Activated T-cell treated with anti-CD3 and anti-CD28 coated beads for 24 hours (primary cell): ENCODE data around the gene PRR14.

Experiments used
- DNase-seq: peaks from one replicate; pipeline ENCODE4 v3.0.0-alpha.2; 2020; ENCODE audit warnings: low read depth

PRR14 gene

DNA sequence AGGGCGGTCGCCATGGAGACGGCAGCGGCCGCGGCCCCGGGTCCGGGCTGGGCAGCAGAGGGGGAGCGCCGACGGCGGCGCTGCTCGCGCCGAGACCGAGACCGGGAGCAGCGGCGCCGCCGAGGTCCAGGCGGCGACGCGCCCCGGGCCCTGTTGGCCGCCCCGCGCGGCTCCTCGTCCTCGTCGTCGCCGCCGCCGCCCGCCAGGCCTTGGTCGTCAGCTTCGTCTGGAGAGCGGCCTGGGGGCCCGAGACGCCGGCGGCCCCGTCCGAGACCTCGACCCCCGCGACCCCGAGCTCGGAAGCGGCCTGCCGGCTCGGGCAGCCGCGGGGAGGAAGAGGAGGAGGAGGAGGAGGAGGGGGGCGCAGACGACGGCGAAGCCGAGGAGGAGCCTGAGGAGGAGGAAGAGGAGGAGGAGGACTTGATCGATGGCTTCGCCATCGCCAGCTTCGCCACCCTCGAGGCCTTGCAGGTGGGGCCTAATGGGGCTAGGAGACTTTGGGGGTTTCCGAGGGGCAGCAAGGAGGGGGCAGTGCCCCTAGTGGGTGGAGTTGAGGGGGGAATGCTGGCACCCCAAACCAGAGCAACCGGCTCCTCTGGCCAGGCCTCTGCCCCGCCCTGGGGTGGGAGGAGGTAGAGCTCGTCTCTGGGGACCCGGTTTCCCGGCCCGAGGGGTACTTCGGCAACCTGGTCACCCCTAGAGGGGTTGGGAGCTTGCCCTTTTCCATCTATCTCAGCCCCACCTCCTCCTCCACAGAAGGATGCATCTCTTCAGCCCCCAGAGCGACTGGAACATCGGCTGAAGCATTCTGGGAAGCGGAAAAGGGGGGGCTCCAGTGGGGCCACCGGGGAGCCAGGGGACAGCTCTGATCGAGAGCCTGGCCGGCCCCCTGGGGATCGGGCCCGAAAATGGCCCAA, 9.0 kb downstream of the PRR14 start:
- DNase-seq = peak; percentile 25

DNA sequence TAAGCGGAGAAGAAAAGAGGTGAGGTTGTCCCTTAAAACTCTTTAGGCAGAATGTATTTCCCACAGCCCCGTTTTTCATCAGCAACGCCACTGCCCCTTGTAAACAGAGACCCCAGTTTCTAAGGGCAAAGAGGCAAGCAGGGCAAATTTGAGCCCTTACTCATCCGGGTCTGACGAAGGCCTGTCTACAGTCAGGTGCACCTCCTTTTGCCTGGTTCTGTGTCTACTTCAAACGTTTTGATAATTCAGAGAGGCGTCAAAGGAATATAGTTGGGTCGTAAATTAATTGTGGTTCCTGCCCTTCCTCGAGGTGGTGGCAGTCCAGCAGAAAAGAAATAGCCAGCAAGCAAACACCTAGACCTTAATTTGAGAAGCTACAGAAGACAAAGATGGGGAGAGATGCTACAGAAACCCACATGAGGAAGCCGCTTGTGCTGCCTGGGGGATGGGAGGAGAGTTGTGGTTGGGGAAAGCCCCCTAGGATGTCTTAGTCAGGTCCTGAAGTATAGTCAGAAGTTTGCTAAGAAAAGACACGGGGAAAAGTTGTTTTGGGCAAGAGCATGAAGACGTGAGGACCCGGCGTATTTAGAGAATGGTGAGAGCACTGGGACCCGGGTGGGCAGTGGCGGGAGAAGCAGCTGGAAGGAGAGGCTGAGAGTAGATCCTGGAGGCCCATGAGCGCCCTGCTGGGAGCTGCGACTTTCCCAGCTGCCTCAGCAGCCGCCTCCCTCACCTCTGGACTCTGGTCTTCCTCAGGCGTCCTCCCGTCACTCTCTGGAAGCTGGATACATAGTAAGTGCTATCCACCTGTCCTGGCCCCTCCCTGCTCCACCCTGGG, 9.9 kb downstream of the PRR14 start:
- DNase-seq = peak; percentile 80

DNA sequence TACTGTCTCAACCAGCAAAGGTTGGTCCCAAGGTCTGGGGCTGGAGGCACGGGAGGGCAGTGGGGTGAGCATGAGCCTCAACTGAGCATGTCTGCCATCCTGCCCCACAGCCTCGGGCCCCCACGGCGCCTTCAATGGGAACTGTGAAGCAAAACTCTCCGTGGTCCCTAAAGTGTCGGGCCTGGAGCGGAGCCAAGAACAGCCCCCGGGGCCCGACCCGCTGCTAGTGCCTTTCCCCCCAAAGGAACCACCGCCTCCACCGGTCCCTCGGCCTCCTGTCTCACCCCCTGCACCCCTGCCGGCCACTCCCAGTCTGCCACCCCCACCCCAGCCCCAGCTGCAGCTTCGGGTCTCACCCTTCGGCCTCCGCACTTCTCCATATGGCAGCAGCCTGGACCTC, 11.7 kb downstream of the PRR14 start:
- no peak for DNase-seq

DNA sequence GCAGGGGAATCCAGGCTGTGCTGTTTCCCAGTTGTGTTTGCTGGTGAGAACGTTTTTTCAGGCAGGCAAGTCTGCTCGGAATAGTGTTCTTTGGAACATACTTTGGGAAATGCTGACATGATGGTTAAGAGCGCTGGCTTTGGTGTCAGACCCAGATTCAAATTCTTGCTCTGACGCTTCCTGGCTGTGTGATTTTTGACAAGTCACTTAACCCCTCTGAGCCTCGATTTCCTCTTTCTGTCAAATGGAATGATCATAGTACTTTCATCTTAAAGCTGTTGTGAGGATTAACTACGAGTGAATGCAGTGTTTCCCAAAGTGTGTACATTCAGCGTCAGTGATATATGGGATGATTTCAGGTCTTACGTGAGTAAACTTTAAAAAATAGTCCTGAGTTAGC, 12.3 kb downstream of the PRR14 start:
- DNase-seq = no peak

DNA sequence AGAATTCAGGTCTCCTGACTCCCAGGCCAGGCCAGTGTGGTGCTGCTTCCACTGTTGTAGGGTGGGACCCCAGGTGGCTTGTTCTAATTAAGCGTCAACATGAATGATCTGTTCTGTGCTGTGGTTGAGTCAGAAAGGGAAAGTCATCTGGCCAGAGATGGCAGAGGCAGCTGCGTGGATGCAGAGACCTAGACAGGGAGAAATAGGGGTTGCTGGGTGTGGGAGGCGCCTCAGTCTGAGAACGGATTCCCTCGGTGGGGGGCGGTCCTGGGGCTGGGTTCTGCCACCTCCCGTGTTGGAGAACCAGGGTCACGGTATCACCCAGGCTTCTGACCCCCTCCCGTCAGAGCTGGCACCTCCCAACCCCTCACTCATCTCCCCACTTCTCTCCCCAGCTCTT, 13.1 kb downstream of the PRR14 start:
- DNase-seq = no peak

DNA sequence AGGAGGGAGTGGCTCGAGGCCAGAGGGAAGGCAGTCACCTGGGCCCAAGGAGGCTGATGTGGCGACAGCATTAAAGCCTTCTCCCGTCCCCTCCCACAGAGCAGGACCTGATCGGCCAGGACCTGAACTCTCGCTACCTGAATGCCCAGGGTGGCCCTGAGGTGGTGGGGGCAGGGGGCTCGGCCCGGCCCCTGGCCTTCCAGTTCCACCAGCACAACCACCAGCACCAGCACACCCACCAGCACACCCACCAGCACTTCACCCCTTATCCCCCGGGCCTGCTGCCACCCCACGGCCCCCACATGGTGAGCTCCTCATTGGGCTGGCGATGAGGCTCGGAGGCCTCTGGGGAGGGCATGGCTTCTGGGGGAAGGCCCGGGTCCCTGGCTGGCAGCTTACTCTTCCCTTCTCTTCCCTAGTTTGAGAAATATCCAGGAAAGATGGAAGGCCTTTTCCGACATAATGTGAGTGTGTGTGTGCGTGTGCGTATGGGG, 13.9 kb downstream of the PRR14 start:
- no peak for DNase-seq

DNA sequence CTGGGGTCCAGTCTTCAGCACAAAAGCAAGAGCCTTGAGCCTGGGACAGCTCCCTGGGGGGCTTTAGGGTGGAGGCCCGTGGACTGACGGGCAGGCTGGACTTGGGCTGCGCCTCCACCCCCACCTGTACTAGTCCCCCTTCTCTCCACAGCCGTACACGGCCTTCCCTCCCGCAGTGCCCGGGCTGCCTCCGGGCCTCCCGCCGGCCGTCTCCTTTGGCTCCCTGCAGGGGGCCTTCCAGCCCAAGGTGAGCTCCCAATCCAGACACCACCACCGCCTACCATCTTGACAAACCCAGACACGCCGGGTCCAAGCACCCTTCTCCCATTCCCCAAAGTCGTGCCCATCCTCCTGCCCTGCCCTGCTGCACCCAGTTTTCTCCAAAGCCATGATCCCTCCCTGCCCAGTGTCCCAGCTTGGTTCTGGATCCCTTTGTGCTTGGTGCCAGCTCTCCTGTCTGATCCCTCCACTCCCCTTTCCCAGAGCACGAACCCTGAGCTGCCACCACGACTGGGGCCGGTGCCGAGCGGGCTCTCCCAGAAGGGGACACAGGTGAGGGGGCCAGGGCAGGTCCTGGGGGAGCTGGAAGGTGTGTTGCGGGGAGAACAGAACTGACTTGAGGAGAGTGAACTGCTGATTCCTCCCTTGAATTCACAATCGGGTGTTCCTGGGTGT, 14.5 kb downstream of the PRR14 start:
- DNase-seq = no peak

DNA sequence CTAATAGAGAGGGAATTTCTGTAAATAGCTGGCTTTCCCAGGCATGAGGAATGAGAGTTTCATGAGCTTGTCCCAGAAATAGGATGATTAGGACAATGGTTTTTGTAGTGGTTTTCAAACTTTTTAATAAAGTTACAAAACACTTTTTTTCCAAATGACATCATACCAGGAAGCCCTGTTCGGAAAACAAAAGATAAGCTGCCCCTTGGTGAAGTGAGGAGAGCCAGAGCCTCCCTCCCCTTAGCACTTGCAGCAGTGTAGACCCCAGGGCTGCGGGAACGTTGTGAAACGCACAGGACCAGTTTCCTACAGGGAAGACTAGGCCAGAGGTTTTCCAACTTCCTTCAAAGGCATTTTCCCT, 15.1 kb downstream of the PRR14 start:
- DNase-seq = no peak

DNA sequence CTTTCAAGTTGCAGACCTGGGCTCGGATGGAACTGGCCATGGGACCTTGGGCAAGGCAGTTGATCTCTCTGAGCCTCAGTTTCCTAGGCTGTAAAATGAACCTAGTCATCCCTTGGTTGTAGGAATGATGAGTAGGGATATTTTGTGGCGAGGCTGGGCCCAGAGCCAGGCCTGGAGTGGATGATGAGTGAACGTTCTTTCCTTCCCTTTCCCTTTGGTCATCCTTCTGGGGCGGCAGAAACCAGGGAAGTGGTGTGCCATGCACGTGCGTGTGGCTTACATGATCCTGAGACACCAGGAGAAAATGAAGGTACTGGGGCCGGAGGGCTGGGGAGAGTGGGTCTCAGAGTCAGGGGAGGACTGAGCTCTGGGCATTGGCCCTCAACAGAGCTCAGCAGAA, 15.9 kb downstream of the PRR14 start:
- DNase-seq = no peak

DNA sequence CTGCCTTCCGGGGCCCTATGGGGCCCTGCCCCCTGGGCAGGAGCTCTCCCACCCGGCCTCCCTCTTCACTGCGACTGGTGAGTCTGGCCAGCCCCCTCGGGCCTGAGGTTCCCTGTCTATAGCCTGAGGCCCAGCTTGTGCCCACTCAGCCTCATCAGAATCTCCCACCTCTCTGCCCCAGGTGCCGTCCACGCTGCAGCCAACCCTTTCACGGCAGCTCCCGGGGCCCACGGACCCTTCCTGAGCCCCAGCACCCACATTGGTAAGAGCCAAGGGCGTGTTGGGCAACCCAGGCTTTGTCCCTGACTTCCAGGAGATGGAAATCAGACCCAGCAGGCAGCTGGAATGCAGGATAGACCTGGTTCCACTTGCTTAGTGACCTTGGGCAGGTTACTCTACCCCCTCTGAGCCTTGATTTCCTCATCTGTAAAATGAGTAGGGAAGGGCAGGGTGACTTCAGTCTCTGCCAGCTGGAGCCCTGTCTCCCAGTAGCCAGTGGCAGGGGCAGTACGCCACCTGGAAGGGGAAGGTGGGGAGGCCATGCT, 16.7 kb downstream of the PRR14 start:
- DNase-seq = no peak

DNA sequence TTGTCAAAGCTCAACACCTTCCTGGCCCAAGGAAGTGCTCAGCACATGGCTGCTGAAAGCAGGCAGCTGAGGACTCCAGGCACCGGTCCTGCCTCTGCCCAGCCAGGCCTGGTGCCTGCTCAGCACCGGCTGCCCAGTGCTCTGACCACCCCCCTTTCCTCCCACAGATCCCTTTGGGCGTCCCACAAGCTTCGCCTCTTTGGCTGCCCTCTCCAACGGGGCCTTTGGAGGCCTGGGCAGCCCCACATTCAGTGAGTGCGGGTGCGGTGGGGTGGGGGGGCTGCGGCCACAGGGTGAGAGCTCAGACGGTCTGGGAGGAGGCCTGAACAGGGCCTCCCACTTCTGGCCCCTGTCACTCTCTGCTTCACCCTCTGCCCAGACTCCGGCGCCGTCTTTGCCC, 17.6 kb downstream of the PRR14 start:
- DNase-seq = no peak

DNA sequence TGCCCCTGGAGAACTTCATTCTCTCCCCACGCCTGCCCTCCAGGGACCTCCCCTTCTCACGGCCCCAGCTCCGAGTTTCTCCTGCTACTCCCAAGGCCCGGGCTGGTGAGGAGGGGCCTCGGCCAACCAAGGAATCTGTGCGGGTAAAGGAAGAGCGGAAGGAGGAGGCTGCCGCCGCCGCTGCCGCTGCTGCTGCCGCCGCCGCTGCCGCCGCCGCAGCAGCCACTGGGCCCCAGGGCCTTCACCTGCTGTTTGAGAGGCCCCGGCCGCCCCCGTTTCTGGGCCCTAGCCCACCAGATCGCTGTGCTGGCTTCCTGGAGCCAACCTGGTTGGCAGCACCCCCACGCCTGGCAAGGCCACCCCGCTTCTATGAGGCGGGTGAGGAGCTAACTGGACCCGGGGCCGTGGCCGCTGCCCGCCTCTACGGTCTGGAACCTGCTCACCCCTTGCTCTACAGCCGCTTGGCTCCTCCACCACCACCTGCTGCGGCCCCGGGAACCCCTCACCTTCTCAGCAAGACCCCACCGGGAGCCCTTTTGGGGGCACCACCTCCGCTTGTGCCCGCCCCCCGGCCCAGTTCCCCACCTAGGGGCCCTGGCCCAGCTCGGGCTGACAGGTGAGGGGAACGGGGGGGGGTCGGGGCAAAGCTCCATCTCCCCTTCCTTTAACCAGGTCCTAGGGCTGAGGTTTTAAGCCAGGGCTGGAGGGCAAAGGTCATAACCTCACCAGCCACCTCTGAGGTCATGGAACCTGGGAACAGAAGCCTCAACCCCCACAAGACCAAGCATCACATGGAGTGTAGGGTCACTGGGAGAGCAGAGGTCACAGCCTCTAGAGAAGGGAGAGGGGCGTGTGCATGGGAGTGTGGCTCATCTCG, 18.5 kb downstream of the PRR14 start:
- no peak for DNase-seq

DNA sequence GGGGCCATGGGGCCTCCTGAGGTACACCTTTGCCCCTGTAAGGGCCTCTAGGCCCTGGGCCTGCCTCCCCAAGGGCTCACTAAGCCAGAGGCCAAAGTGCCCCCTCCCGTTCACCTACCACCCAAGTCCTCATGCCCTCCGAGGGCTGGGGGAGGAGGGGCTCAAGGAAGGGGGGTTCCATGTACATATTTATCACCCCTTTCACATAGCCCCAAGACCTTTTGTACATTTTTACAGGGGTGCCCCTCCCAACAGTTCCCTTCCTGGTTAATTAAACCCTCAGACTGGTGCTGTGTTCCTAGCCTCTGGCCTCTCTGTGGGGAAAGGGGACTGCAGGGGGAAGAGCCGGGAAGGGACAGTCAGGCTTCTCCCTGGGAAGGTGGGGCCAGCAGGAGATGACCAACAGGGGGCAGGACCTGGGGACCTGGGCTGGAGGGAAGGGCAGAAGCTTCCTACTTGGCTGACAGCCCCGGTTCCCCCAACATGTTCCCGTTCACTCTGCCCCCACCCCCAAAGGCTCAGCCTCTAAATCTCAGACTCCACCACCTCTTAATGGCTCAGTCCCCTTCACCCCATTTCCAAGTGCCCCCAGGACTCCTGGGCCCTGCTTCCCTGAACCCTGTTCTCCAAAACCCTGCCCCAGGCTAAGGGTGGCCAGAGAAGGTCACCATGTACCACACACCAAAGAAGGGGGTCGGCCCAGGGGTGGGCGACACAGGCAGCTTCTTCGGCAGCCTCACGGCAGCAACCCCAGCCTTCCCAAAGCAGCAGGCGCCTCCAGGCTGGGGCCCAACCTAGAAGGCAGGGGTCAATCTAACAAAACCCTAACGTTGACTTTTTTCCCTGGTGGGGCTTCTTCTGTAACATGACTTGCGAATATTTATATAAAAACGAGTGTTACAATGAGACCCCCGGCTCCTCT, 19.4 kb downstream of the PRR14 start:
- DNase-seq = no peak

DNA sequence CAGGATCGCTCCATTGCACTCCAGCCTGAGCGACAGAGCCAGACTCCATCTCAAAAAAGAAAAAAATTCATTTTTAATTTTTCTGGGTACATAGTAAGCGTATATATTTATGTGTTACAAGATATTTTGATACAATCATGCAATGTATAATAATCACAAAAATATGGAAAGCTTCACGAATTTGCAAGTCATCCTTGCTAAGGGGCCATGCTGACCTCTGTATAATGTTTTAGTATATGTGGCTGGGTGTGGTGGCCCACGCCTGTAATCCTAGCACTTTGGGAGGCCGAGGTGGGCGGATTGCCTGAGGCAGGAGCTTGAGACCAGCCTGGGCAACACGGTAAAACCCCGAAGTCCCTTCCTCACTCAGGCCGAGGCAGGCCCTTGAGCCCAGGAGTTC, 24.4 kb downstream of the PRR14 start:
- DNase-seq = no peak

DNA sequence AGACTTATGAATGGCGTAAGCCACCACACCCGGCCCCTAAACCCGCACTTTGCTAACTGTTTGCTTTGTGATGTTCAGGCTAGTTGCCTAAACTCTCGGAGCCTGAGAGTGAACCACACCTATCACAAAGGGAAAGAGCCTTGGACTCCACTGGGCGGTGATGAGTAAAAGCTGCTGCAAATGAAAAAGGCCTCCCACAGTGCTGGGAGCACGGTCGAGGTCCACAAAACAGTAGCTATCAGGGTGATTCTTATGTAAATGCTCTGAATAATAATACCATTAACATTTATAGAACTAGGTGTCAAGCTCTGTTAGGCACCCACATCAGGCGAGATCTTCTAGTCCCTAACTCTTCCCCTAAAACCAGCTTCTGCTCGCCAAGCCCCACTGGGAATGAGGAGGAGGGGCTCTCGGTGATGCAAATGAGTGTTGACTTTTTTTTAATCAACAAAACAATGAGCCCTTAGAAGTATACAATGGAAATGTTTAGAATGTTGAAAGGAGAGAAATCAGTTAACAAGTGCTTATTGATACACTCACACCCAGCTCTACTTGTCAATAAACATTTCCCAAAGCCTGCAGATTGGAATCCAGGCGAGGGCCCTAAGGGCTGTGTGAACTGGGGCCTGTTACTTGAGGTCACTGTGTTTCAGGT, 27.3 kb downstream of the PRR14 start:
- DNase-seq = no peak

DNA sequence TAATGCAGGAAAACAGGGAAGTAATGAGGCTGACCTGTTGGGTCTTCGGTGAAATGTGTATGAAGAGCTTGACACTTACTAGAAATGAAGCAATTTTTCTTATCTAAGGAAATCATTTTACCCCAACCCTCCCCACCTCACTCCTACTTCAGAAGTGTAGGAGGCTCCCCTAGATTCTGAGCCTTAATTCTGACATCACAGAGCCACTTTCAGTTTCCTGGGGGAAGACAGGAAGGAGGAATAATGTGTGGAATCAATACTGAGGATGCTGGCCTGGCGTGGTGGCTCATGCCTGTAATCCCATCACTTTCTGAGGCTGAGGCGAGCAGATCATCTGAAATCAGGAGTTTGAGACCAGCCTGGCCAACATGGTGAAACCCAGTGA, 27.8 kb downstream of the PRR14 start:
- no peak for DNase-seq

DNA sequence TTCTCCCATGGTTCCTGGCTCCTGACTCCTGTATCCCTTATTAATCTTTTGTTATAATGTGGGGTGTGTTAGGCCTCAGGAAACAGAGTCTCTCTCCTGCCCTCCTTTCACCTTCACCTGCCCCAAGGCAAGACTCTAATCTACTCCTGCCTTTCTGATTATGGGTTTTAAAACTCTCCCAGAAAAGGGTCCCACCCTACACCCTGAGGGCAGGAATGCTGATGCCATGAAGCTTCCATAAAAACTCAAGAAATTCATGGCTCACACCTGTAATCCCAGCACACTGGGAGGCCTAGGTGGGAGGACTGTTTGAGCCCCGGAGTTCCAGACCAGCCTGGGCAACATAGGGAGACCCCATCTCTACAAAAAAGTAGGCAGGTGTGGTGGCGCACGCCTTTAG, 29.6 kb downstream of the PRR14 start:
- DNase-seq = no peak

DNA sequence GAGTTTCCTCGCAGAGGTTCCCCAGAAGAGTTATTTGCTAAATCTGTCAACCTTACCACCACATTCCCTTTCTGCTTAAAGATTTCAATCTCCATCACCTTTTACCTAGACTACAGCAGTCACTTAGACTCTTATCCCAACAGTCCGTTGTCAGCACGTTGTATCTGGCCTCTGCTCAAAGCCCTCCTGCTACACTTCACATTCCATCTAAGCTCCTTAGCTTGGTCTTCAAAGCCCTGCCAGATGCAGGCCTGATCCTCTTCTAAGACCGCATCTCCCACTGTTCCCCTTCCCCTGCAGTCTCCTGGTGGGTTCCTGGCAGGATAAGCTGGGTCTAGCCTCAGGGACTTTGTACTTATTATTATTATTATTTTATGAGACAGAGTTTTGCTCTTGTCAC, 37.9 kb downstream of the PRR14 start:
- DNase-seq = no peak

DNA sequence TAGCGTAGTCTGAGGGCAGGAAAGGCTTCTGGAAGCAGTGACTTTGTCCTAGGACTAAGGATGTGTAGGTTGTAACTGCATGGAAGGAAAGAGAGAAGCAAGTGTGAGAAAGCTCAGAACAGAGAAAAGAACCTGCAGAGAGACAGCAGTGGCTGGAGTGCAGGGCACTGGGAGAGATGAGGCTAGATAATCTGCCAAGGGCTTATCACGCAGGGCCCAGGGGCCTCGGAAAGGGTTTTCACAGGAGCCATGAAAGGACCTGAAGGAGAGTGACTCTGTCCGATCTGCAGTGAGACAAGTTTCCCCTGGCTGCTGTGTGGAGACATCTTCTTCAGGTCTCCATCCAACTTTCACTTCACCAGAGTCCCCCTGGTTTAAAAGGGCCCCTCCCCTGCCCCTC, 41.1 kb downstream of the PRR14 start:
- DNase-seq = no peak
